Fibroblast of skin of left quadriceps (primary cell): ENCODE results near the gene KLHL12.
A peak's percentile ranks its signal among the peaks of the same experiment; 100 is the strongest.
"Not testable (repeated sequence)": the region's sequence is repeated elsewhere in the genome, so short reads cannot be mapped to it uniquely, and the experiment has no call there.

Source experiments
- DNase-seq, 2 experiments: peaks; one replicate each; pipeline ENCODE4 v3.0.0-alpha.2; 2013; ENCODE audit warnings: low read depth in 2 of 2

KLHL12 gene

DNA sequence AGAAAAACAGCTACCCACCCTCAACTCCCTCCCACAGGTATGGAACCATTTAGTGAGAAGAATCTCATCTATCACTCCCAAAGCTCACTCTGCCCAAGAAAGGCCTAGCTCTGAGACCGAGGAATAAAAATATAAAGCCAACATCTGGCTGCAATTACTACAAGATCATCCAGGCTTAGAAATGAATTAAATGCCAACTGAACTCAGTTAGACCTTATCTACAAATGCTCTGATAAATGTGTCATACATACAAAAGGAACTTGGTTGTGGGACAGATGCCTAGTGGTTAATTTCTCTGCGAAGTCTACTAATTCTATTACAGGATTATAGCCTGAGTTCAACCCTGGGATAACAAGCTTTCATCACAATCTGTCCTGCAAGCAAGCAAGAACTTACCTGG, 24.4 kb upstream of the KLHL12 start:
- DNase-seq, result no peak

GRCh38 chr1:202945483-202945882, 18.4 kb upstream of the KLHL12 start:
- no peak for DNase-seq

- DNase-seq, result no peak
These were observed 17.4 kb upstream of the KLHL12 start for GRCh38 chr1:202944438-202944921.

DNA sequence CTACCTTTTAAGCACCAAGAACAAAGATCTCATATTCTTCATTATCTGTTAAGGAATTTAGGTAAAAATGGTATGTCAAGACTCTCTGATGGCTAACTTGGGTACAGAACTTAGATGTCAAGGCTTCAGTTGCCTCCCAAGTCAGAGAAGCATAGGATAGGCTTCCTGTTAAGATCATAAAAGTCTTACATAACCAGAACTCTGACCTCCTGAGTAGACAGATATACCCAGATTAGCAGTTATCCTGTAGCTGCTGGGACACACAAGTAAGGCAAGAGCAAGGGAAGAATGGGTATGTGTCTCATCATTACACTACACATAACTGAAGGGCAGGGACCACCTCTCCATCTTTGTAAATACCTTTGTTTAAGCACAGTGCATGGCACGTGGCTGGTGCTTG, 15.4 kb upstream of the KLHL12 start:
- DNase-seq, result no peak

- no peak for DNase-seq
These were observed 14.3 kb upstream of the KLHL12 start for GRCh38 chr1:202941372-202941771.

DNA sequence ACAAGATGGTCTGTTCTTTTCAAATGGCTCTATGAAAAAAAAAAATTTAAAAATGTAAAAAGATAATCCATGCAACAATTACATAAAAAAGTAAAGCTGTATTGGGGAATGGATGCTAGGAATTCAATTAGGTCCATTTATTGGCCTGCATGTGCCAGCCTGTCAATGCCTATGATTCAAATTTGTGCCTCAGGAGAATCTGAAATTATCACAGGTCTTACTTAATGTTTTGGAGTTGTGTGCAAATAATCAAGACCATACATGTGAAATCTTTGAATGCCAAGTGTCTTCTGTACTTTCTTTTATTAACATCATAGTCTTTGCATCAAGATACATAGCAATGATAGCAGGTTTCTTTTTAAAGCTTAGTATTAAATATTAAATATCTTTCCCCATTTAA, 13.5 kb upstream of the KLHL12 start:
- DNase-seq, result no peak

- DNase-seq, result no peak
These were observed 11.4 kb upstream of the KLHL12 start for GRCh38 chr1:202938287-202938925.

DNA sequence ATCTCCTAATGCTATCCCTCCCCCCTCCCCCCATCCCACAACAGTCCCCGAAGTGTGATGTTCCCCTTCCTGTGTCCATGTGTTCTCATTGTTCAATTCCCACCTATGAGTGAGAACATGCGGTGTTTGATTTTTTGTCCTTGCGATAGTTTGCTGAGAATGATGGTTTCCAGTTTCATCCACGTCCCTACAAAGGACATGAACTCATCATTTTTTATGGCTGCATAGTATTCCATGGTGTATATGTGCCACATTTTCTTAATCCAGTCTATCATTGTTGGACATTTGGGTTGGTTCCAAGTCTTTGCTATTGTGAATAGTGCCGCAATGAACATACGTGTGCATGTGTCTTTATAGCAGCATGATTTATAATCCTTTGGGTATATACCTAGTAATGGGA, 9.4 kb upstream of the KLHL12 start:
- DNase-seq, result not testable (repeated sequence)

DNA sequence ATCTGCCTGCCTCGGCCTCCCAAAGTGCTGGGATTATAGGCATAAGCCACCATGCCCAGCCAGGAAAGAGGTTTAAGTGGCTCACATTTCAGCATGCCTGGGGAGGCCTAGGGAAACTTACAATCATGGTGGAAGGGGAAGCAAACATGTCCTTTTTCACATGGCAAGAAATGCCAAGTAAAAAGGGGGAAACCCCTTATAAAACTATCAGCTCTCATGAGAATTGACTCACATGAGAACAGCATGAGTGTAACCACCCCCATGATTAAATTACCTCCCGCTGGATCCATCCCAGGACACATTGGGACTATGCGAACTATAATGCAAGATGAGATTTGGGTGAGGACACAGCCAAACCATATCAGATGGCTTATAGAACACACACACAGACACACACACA, 8.8 kb upstream of the KLHL12 start:
- DNase-seq, result no peak

DNA sequence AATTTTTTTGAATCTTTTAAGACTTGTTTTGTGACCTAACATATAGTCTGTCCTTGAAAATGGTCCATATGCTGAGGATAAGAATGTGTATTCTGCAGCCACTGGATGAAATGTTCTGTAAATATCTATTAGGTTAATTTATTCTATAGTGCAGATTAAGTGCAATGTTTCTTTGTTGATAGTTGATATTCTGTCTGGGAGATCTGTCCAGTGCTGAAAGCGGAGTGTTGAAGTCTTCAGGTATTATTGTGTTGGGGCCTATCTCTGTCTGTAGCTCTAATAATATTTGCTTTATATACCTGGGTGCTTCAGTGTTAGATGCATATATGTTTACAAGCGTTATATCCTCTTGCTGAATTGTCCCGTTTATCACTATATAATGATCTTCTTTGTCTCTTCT, 7.7 kb upstream of the KLHL12 start:
- DNase-seq, result no peak

DNA sequence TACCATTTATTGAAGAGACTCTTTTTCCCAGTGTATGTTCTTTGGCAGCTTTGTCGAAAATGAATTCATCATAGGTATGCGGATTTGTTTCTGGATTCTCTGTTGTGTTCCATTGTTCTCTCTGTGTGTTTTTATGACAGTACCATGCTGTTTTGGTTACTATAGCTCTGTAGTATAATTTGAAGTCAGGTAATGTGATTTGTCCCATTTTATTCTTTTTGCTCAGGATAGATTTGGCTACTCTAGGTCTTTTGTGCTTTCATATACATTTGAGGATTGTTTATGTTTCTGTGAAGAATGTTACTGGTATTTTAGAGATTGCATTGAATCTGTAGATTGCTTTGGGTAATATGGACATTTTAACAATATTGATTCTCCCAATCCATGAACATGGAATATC, 5.4 kb upstream of the KLHL12 start:
- DNase-seq, result no peak

DNA sequence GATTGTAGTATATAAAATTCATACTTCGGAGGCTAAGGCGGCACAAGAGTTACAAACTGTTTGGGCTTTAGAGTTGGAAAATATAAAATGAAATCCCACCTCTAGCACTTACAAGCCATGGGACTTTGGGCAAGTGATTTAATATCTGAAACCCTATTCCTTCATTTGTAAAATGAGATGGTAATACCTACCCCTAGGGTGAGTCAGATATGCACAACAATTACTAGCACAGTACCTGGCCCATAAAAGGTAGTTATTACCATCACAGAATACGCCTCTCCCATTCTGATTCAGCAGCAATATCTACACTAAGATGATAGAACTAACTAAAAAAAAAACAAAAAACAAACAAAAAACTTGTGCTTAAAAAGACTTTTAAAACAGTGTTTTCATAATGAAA, 3.5 kb downstream of the KLHL12 start:
- no peak for DNase-seq

DNA sequence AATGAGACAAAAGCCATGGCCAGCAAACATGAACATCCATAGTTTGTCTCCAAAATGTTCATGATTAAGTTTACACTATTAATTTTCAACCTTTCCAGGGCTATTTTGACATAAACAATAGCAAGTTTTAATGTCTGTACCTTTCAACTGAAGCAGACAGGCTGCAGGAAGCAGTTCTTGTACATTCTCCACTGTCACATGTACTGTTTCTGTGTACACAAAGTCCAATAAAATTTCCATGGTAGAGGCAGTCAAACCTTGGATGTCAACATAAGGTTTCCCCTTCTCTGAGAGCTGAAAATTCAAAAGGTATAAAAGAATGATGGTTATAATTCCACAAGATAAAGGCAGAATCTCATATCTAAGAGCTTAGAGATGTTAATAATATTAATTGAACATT, 7.4 kb downstream of the KLHL12 start:
- no peak for DNase-seq

DNA sequence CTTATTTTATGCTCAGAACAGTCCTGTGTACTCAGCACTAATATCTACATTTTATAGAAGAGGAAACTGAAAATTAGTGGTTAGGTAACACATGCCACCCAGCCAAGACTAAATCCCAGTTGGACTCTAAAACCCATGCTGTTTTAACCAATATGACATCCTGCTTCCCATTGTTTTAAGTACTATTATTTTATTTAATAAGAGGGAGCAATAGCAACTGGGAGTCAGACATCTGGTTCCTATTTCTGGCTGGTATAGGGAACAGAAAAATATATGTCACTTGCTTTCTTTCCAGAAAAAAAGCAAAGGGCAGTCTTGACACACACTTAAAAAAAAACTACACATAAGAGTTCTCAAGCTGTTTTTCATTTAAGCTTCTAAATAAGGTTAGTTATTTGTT, 11.9 kb downstream of the KLHL12 start:
- no peak for DNase-seq

- DNase-seq, result not testable (repeated sequence)
These were observed 14.6 kb downstream of the KLHL12 start for GRCh38 chr1:202912476-202912875.

GRCh38 chr1:202909494-202909893, 17.5 kb downstream of the KLHL12 start:
- no peak for DNase-seq

DNA sequence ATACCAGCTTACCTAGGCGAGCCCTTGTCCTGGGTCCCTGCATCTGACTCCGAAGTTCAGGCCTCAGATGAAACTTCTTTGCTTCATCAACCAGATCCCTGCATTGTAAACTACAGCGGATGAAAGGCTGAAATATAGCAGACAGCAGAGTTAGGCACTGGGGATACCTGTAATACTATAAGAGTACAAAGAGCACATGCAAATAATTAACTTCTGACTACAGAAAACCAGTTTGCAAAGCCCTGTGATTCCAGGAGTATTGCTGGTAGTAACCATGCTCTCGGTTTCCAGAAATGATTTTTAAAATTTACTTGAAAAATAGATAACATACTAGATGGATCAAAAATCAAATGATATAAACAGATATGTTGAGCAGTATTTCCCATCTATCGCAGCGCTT, 18.0 kb downstream of the KLHL12 start:
- DNase-seq, result no peak

DNA sequence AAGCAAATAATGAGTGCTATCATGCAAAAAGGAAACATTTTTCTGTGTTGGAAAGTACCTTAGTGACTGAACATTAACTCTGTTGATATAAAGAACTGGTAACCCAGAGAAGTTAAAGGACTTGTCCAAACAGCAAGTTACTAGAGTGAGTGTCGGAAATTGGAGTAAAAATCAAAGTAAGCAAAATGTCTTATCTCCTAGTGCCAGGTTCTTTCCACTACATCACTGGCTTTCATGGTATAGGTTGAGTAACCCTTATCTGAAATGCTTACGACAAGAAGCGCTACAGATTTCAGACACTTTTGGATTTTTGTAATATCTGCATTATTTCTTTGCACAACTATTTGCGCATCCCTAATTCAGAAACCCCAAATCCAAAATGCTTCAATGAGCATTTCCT, 21.7 kb downstream of the KLHL12 start:
- no peak for DNase-seq

- DNase-seq, result not testable (repeated sequence)
These were observed 23.2 kb downstream of the KLHL12 start for GRCh38 chr1:202903808-202904207.

GRCh38 chr1:202901555-202901954, 25.5 kb downstream of the KLHL12 start:
- no peak for DNase-seq

DNA sequence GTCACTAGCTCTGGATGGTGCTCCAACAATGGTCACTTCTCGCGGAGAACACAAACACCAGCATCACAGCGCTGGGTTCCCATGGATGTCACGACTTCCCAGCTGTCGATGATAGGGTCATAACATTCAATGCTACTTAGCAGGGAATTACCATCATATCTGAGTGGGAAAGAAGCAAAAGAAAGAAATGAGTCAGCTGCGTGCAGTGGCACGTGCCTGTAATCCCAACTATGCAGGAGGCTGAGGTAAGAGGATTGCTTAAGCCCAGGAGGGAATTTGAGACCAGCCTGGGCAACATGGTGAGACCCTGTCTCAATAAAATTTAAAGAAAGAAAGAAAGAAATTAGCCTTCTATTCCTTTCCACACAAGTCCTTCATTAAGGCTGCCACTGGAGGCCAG, 34.5 kb downstream of the KLHL12 start:
- DNase-seq, result no peak

GRCh38 chr1:202890392-202890791, 36.6 kb downstream of the KLHL12 start:
- DNase-seq, result peak; percentile 8 to 20

- DNase-seq, result peak; percentile 85 to 86
These were observed 38.3 kb downstream of the KLHL12 start, which contains the start of gene RABIF for GRCh38 chr1:202888531-202889360. TSS of gene RABIF (minus strand) at chr1:202889149. CDS start at chr1:202889098, 51 bp downstream.
